CD4-positive, alpha-beta T cell treated with Interleukin-6 for 4 hours (primary cell): Measurements from ENCODE around the gene TCL1A.
"Not testable (repeated sequence)": the region's sequence is repeated elsewhere in the genome, so short reads cannot be mapped to it uniquely, and the experiment has no call there.

Experiments used
- DNase-seq: peaks from one replicate; pipeline ENCODE4 v3.0.0-alpha.2; 2020; ENCODE audit warnings: mixed read lengths

Gene TCL1A

GRCh38 chr14:95713596-95714371 lies at the start of gene TCL1A:
TSS of gene TCL1A (minus strand) at chr14:95714125. CDS start at chr14:95714066, 59 bp downstream.
- no peak for DNase-seq

- DNase-seq, result not testable (repeated sequence)
These were observed 49.1 kb upstream of the TCL1A start for GRCh38 chr14:95763032-95763431.

GRCh38 chr14:95761436-95761835 lies 47.5 kb upstream of the TCL1A start:
- DNase-seq, result no peak

GRCh38 chr14:95760596-95760995 lies 46.7 kb upstream of the TCL1A start:
- no peak for DNase-seq

- no peak for DNase-seq
These were observed 46.0 kb upstream of the TCL1A start for GRCh38 chr14:95759941-95760340.

GRCh38 chr14:95758331-95758730 lies 44.4 kb upstream of the TCL1A start:
- no peak for DNase-seq

GRCh38 chr14:95756751-95757150 lies 42.8 kb upstream of the TCL1A start:
- DNase-seq, result no peak

- DNase-seq, result no peak
These were observed 42.2 kb upstream of the TCL1A start for GRCh38 chr14:95756127-95756526.

GRCh38 chr14:95741781-95742180 lies 27.9 kb upstream of the TCL1A start:
- DNase-seq, result no peak

GRCh38 chr14:95741038-95741490 lies 27.1 kb upstream of the TCL1A start:
- DNase-seq, result no peak

GRCh38 chr14:95739356-95739755 lies 25.4 kb upstream of the TCL1A start:
- no peak for DNase-seq

GRCh38 chr14:95733212-95733611 lies 19.3 kb upstream of the TCL1A start:
- no peak for DNase-seq

GRCh38 chr14:95730126-95730525 lies 16.2 kb upstream of the TCL1A start:
- DNase-seq, result no peak

- DNase-seq, result not testable (repeated sequence)
These were observed 15.6 kb upstream of the TCL1A start for GRCh38 chr14:95729402-95730028.

GRCh38 chr14:95727056-95727700 lies 13.3 kb upstream of the TCL1A start:
- no peak for DNase-seq

GRCh38 chr14:95725685-95726336 lies 11.9 kb upstream of the TCL1A start:
- DNase-seq, result no peak

GRCh38 chr14:95722525-95723190 lies 8.7 kb upstream of the TCL1A start:
- DNase-seq, result no peak

GRCh38 chr14:95712398-95712797 lies 1.5 kb downstream of the TCL1A start:
- no peak for DNase-seq

- no peak for DNase-seq
These were observed 2.3 kb downstream of the TCL1A start for GRCh38 chr14:95711476-95712176.

GRCh38 chr14:95710106-95710505 lies 3.8 kb downstream of the TCL1A start:
- DNase-seq, result no peak

GRCh38 chr14:95707327-95707726 lies 6.6 kb downstream of the TCL1A start:
- DNase-seq, result no peak

GRCh38 chr14:95705518-95705917 lies 8.4 kb downstream of the TCL1A start:
- no peak for DNase-seq
